ENCODE results near the gene CHRD. TPM values are rescaled to one million over a fixed set of nuclear protein-coding genes. Genes with fewer than 3 reads are reported as not detected.

Gene CHRD
- total RNA-seq, 1 experiment from 2014 or later = 2.7 TPM

DNA sequence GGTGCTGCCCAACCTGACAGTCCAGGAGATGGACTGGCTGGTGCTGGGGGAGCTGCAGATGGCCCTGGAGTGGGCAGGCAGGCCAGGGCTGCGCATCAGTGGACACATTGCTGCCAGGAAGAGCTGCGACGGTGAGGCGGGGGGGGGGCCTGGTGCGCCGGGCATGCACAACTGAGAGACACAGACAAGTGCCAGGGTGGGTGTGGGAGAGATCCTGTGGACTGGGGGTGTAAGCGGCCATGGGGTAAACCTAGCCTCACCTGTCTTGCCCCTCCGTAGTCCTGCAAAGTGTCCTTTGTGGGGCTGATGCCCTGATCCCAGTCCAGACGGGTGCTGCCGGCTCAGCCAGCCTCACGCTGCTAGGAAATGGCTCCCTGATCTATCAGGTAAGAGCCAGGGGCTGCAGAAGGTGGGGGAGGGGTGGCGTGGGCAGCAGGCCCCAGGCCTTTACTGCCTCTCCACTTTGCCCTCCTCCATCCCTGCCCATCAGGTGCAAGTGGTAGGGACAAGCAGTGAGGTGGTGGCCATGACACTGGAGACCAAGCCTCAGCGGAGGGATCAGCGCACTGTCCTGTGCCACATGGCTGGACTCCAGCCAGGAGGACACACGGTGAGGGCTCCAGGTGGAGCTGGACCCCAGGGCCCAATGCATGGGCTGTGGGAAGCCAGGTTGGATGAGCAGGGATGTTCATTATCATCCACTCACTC lies 3.3 kb downstream of the CHRD start (continued):
- TF ChIP-seq, protein P1, sequence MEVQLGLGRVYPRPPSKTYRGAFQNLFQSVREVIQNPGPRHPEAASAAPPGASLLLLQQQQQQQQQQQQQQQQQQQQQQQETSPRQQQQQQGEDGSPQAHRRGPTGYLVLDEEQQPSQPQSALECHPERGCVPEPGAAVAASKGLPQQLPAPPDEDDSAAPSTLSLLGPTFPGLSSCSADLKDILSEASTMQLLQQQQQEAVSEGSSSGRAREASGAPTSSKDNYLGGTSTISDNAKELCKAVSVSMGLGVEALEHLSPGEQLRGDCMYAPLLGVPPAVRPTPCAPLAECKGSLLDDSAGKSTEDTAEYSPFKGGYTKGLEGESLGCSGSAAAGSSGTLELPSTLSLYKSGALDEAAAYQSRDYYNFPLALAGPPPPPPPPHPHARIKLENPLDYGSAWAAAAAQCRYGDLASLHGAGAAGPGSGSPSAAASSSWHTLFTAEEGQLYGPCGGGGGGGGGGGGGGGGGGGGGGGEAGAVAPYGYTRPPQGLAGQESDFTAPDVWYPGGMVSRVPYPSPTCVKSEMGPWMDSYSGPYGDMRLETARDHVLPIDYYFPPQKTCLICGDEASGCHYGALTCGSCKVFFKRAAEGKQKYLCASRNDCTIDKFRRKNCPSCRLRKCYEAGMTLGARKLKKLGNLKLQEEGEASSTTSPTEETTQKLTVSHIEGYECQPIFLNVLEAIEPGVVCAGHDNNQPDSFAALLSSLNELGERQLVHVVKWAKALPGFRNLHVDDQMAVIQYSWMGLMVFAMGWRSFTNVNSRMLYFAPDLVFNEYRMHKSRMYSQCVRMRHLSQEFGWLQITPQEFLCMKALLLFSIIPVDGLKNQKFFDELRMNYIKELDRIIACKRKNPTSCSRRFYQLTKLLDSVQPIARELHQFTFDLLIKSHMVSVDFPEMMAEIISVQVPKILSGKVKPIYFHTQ (CRISPR knock-in tag; IDR thresholded peaks at IDR 0.05) = no peak
- no peak for TF ChIP-seq GABPB1 (CRISPR knock-in tag; IDR thresholded peaks at IDR 0.05)
- no peak for TF ChIP-seq NR3C1 (CRISPR knock-in tag; conservative IDR thresholded peaks at IDR 0.05; ENCODE audit: low read depth)

DNA sequence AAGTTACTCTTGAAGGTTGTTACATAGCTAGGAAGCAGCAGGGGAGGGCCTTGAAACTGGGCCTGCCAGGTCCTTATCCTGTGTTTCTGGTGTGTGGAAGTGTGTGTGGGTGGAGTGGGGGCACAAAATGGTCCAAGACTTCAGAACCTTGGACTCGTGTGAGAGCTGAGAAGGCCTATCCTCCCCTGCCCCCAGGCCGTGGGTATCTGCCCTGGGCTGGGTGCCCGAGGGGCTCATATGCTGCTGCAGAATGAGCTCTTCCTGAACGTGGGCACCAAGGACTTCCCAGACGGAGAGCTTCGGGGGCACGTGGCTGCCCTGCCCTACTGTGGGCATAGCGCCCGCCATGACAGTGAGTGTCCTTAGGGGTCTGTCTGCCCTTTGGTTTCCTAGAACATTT lies 4.5 kb downstream of the CHRD start:
- ATAC-seq (no peak), DNase-seq (ENCODE audit: low spot score) (no peak)
- Mint-ChIP-seq H3K4me1 (peaks cover 3% of the 10 kb centered on the region), H3K27ac (no peak overlapping the region), H3K4me3 (no peak overlapping the region), H3K36me3 (no peaks in the 10 kb centered on the region), H3K27me3 (ENCODE audit: low read depth) (peaks cover 38% of the 10 kb centered on the region), H3K9me3 (no peaks in the 10 kb centered on the region)
- ChIA-PET CTCF (interaction anchor here (1.0 to 5.2 kb wide), 3 partner anchors 13 to 157 kb away, joined by 4 to 33 read pairs (median 30); no protein-coding TSS in a partner anchor), POLR2A (no interaction called here)
- TF ChIP-seq ETV6 (CRISPR knock-in tag; IDR thresholded peaks at IDR 0.05) (no peak), ZNF121 (CRISPR knock-in tag; IDR thresholded peaks at IDR 0.05) (no peak), ZNF671 (CRISPR knock-in tag; IDR thresholded peaks at IDR 0.05) (no peak), RELA (CRISPR knock-in tag; IDR thresholded peaks at IDR 0.05; ENCODE audit: borderline replicate concordance) (no peak), GABPB1 (CRISPR knock-in tag; IDR thresholded peaks at IDR 0.05) (no peak), ZBTB21 (CRISPR knock-in tag; IDR thresholded peaks at IDR 0.05; ENCODE audit: borderline replicate concordance) (no peak)
- TF ChIP-seq, protein P2, sequence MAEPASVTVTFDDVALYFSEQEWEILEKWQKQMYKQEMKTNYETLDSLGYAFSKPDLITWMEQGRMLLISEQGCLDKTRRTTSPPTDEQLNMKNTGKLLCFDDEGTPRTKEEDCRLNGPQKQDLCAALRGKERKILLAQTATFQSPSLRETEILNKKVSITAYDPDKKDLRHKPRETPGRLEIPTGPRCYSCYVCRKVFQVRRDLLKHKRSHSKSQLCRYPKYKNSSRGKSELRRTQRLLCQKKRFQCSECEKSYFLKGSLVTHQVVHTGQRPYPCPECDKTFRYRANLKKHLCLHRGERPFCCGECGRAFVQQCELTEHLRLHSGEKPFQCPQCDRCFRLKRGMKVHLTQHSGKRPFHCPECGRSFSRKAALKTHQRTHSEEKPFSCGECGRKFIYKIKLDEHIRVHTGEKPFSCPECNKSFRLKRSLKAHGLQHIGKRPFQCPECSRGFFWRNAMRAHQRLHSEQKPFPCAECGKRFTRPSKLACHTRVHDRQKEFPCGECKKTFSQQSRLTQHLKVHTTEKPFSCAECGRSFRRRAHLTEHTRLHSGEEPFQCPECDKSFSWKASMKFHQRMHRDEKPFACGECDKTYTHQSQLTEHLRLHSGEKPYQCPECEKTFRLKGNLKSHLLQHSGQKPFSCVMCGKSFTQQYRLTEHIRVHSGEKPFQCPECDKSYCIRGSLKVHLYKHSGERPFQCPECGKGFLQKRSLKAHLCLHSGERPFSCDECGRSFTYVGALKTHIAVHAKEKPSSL (CRISPR knock-in tag; conservative IDR thresholded peaks at IDR 0.05) = no peak
- TF ChIP-seq, protein P3, sequence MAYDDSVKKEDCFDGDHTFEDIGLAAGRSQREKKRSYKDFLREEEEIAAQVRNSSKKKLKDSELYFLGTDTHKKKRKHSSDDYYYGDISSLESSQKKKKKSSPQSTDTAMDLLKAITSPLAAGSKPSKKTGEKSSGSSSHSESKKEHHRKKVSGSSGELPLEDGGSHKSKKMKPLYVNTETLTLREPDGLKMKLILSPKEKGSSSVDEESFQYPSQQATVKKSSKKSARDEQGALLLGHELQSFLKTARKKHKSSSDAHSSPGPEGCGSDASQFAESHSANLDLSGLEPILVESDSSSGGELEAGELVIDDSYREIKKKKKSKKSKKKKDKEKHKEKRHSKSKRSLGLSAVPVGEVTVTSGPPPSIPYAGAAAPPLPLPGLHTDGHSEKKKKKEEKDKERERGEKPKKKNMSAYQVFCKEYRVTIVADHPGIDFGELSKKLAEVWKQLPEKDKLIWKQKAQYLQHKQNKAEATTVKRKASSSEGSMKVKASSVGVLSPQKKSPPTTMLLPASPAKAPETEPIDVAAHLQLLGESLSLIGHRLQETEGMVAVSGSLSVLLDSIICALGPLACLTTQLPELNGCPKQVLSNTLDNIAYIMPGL (CRISPR knock-in tag; IDR thresholded peaks at IDR 0.05) = no peak
- TF ChIP-seq, protein P4, sequence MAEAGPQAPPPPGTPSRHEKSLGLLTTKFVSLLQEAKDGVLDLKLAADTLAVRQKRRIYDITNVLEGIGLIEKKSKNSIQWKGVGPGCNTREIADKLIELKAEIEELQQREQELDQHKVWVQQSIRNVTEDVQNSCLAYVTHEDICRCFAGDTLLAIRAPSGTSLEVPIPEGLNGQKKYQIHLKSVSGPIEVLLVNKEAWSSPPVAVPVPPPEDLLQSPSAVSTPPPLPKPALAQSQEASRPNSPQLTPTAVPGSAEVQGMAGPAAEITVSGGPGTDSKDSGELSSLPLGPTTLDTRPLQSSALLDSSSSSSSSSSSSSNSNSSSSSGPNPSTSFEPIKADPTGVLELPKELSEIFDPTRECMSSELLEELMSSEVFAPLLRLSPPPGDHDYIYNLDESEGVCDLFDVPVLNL (CRISPR knock-in tag; IDR thresholded peaks at IDR 0.05; ENCODE audit: borderline replicate concordance, low read depth) = no peak
- TF ChIP-seq, protein P5, sequence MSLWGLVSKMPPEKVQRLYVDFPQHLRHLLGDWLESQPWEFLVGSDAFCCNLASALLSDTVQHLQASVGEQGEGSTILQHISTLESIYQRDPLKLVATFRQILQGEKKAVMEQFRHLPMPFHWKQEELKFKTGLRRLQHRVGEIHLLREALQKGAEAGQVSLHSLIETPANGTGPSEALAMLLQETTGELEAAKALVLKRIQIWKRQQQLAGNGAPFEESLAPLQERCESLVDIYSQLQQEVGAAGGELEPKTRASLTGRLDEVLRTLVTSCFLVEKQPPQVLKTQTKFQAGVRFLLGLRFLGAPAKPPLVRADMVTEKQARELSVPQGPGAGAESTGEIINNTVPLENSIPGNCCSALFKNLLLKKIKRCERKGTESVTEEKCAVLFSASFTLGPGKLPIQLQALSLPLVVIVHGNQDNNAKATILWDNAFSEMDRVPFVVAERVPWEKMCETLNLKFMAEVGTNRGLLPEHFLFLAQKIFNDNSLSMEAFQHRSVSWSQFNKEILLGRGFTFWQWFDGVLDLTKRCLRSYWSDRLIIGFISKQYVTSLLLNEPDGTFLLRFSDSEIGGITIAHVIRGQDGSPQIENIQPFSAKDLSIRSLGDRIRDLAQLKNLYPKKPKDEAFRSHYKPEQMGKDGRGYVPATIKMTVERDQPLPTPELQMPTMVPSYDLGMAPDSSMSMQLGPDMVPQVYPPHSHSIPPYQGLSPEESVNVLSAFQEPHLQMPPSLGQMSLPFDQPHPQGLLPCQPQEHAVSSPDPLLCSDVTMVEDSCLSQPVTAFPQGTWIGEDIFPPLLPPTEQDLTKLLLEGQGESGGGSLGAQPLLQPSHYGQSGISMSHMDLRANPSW (CRISPR knock-in tag; conservative IDR thresholded peaks at IDR 0.05; ENCODE audit: low read depth) = no peak
- TF ChIP-seq, protein P6, sequence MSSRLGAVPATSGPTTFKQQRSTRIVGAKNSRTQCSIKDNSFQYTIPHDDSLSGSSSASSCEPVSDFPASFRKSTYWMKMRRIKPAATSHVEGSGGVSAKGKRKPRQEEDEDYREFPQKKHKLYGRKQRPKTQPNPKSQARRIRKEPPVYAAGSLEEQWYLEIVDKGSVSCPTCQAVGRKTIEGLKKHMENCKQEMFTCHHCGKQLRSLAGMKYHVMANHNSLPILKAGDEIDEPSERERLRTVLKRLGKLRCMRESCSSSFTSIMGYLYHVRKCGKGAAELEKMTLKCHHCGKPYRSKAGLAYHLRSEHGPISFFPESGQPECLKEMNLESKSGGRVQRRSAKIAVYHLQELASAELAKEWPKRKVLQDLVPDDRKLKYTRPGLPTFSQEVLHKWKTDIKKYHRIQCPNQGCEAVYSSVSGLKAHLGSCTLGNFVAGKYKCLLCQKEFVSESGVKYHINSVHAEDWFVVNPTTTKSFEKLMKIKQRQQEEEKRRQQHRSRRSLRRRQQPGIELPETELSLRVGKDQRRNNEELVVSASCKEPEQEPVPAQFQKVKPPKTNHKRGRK (CRISPR knock-in tag; IDR thresholded peaks at IDR 0.05; ENCODE audit: borderline replicate concordance) = no peak
- TF ChIP-seq, protein P7, sequence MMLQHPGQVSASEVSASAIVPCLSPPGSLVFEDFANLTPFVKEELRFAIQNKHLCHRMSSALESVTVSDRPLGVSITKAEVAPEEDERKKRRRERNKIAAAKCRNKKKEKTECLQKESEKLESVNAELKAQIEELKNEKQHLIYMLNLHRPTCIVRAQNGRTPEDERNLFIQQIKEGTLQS (CRISPR knock-in tag; conservative IDR thresholded peaks at IDR 0.05) = no peak
